ENCODE data around the gene MLLT11. TPM values are rescaled to one million over a fixed set of nuclear protein-coding genes. Genes with fewer than 3 reads are reported as not detected.
"Not testable (repeated sequence)": the region's sequence is repeated elsewhere in the genome, so short reads cannot be mapped to it uniquely, and the experiment has no call there.

MLLT11 gene
- total RNA-seq, 4 donors from 2014 or later = 0.24 to 1.5 (median 1.2) TPM

DNA sequence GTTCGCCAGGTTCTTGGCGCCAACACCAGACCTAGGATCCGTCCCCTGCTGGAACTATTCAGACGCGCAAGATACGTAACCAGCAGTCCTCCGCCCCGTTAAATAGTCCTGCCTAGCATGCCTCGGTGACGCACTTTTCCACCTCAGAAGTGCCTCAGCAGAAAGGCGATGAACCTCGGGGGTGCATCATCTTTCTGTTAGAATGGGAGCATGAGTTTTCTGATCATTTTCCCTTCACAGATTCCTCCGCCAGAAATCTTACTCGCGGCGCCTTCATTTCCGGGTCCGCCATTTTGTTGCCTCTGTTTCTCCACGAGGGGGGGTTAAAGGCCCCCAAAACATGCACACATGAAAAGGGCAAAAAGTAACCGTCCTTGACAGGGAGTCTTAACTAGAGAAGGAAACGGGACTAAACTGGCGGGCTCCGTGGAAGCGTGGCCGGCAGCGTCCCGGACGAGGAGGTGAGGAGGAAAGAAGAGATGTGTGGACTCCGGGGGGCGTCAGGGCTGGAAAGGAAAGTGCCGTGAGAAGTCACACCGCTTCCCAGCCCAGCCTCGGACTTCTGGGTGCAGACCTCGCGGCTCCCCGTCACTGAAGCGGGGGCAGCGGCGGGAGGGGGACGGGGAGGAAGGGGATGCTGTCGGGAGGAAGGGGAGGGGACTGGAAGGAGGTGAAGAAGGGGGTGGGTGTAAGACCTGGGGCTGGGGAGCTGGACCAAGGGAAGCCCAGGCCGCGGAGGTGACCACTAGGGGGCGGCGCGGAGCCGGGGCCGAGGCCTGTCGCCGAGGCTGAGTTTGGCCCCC lies 10.5 kb downstream of the MLLT11 start, which contains the start of gene GABPB2:
GABPB2 (plus strand) TSS at position 288 of the 803 bp plus-strand sequence. CDS start 17,429 bp downstream, outside the sequence.
- TF ChIP-seq EP300 (IDR thresholded peaks at IDR 0.05) = no peak
- peak; percentile 63 to 96 for TF ChIP-seq CTCF (IDR thresholded peaks at IDR 0.05)
- peak in 2 of 3 donors; percentile 90 to 92 for TF ChIP-seq POLR2AphosphoS5 (IDR thresholded peaks at IDR 0.05)
- no peaks in the 10 kb centered on the region for H3K9me3 ChIP-seq
- H3K4me3 ChIP-seq = peak within 1 kb of the TSS; percentile 91
- H3K4me1 ChIP-seq = peaks cover 16% of the 10 kb centered on the region
- peak within 1 kb of the TSS; percentile 99 for H3K27ac ChIP-seq
- under 1% methylated on average over 50 of the region's 50 CpGs for WGBS
- peaks cover 6% of the 10 kb centered on the region for H3K36me3 ChIP-seq
- H3K27me3 ChIP-seq = no peaks in the 10 kb centered on the region
- DNase-seq (ENCODE audit: low spot score in 2 of 2) = peak; percentile 95 to 96

DNA sequence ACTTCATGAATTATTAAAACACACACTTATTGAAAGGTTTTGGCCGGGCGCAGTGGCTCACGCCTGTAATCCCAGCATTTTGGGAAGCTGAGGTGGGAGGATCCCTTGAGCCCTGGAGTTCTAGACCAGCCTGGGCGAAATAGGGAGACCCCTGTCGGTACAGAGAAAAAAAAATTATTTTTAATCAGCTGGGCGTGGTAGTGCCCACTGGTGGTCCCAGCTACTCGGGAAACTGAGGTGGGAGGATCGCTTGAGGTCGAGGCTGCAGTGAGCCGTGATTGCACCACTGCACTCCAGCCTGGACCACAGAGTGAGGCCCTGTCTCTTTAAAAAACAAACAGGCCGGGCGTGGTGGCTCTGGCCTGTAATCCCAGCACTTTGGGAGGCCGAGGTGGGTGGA lies 12.0 kb downstream of the MLLT11 start:
- H3K27ac ChIP-seq = peak overlapping the region; percentile 43

GRCh38 chr1:151085953-151086559 lies 25.9 kb downstream of the MLLT11 start:
- H3K4me1 ChIP-seq = peaks cover 2% of the 10 kb centered on the region
- DNase-seq (ENCODE audit: low spot score in 2 of 2) = no peak
- H3K9me3 ChIP-seq = no peaks in the 10 kb centered on the region
- no peaks in the 10 kb centered on the region for H3K36me3 ChIP-seq
- H3K4me3 ChIP-seq = no peak overlapping the region
- H3K27me3 ChIP-seq = no peaks in the 10 kb centered on the region
- WGBS = 70% methylated on average over 4 of the region's 4 CpGs
- TF ChIP-seq CTCF (IDR thresholded peaks at IDR 0.05) (no peak), POLR2AphosphoS5 (IDR thresholded peaks at IDR 0.05) (no peak)
- no peak overlapping the region for H3K27ac ChIP-seq

More for the DNA sequence above, 12.0 kb downstream of the MLLT11 start:
- WGBS = 71% methylated on average over 13 of the region's 13 CpGs
- no peak overlapping the region for H3K4me3 ChIP-seq
- DNase-seq (ENCODE audit: low spot score in 2 of 2) = no peak
- no peak for TF ChIP-seq EP300 (IDR thresholded peaks at IDR 0.05)
- TF ChIP-seq POLR2A (IDR thresholded peaks at IDR 0.05) = no peak
- TF ChIP-seq CTCF (IDR thresholded peaks at IDR 0.05) = no peak
- no peak for TF ChIP-seq POLR2AphosphoS5 (IDR thresholded peaks at IDR 0.05)
- H3K36me3 ChIP-seq = peaks cover 6% of the 10 kb centered on the region
- peaks cover 16% of the 10 kb centered on the region for H3K4me1 ChIP-seq
- H3K27me3 ChIP-seq = no peaks in the 10 kb centered on the region
- H3K9me3 ChIP-seq = no peaks in the 10 kb centered on the region

DNA sequence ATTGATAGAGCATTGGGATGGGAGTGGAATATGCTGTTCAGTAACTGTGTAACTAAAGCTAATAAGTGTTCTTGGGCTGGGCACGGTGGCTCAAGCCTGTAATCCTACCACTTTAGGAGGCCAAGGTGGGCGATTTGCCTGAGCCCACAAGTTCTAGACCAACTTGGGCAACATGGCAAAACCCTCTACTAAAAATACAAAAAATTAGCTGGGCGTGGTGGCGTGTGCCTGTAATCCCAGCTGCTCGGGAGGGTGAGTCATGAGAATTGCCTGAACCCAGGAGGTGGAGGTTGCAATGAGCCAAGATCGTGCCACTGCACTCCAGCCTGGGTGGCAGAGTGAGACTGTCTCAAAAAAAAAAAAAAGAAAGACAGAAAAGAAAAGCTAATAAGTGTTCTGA lies 37.2 kb downstream of the MLLT11 start:
- peak in 1 of 2 donors; percentile 50 for DNase-seq (ENCODE audit: low spot score in 2 of 2)
- 76% methylated on average over 6 of the region's 6 CpGs for WGBS
- not testable (repeated sequence) for H3K4me1 ChIP-seq, H3K9me3 ChIP-seq, H3K4me3 ChIP-seq, H3K27me3 ChIP-seq, H3K27ac ChIP-seq
- peaks cover 14% of the 10 kb centered on the region for H3K36me3 ChIP-seq

DNA sequence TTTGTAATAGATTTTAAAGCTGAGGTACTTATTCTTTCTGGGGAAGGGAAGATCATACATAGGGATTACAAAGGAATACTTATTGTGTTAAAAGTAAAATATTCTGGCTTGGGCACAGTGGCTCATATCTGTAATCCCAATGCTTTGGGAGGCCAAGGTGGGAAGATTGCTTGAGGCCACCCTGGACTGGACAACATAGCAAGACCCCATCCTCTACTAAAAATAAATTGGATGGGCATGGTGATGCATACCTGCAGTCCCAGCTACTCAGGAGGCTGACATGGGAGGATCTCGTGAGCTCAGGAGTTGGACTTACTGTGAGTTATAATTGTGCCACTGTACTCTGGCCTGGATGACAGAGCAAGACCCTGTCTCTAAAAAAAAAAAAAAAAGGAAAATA lies 37.9 kb downstream of the MLLT11 start:
- Histone ChIP-seq H3K36me3 (peaks cover 14% of the 10 kb centered on the region), H3K27me3 (no peaks in the 10 kb centered on the region), H3K4me3 (no peak overlapping the region), H3K9me3 (no peaks in the 10 kb centered on the region), H3K27ac (no peak overlapping the region), H3K4me1 (no peaks in the 10 kb centered on the region)
- 100% methylated on average over 1 of the region's 1 CpG for WGBS
- DNase-seq (ENCODE audit: low spot score in 2 of 2) = no peak
- TF ChIP-seq EP300 (IDR thresholded peaks at IDR 0.05) (no peak), CTCF (IDR thresholded peaks at IDR 0.05) (no peak), POLR2A (IDR thresholded peaks at IDR 0.05) (no peak), POLR2AphosphoS5 (IDR thresholded peaks at IDR 0.05) (no peak)

Data from suprapubic skin (tissue), 4 donors.